Ovary (tissue), 3 donors: ENCODE results near the gene PLPPR3.

Experiments used
- CTCF ChIP-seq, 3 donors: fragments of 450-650 bp in 2 of 3; fragments of 200-600 bp in 1 of 3; IDR thresholded peaks; one replicate each; pipeline versions ENCODE4 v1.5.1 to v1.8.0; 2016 to 2022; ENCODE audit warnings: antibody characterized with exemption in 3 of 3, mild to moderate bottlenecking in 1 of 3
- EP300 ChIP-seq: sonication (generic); formaldehyde crosslinking; IDR thresholded peaks from one replicate; pipeline ENCODE4 v1.6.1; 2017; ENCODE audit warnings: antibody characterized with exemption
- donor health status: DM: no; HTN: no; CAD: no.

- no peak for TF ChIP-seq CTCF (IDR thresholded peaks at IDR 0.05)
- TF ChIP-seq EP300, result no peak
Measured at GRCh38 chr19:776549-776948, 45.2 kb downstream of the PLPPR3 start.
